ENCODE data around the gene LRMDA.

GRCh38 chr10:75754096-75754831 lies 322.8 kb downstream of the LRMDA start:
- TF ChIP-seq, protein P1, sequence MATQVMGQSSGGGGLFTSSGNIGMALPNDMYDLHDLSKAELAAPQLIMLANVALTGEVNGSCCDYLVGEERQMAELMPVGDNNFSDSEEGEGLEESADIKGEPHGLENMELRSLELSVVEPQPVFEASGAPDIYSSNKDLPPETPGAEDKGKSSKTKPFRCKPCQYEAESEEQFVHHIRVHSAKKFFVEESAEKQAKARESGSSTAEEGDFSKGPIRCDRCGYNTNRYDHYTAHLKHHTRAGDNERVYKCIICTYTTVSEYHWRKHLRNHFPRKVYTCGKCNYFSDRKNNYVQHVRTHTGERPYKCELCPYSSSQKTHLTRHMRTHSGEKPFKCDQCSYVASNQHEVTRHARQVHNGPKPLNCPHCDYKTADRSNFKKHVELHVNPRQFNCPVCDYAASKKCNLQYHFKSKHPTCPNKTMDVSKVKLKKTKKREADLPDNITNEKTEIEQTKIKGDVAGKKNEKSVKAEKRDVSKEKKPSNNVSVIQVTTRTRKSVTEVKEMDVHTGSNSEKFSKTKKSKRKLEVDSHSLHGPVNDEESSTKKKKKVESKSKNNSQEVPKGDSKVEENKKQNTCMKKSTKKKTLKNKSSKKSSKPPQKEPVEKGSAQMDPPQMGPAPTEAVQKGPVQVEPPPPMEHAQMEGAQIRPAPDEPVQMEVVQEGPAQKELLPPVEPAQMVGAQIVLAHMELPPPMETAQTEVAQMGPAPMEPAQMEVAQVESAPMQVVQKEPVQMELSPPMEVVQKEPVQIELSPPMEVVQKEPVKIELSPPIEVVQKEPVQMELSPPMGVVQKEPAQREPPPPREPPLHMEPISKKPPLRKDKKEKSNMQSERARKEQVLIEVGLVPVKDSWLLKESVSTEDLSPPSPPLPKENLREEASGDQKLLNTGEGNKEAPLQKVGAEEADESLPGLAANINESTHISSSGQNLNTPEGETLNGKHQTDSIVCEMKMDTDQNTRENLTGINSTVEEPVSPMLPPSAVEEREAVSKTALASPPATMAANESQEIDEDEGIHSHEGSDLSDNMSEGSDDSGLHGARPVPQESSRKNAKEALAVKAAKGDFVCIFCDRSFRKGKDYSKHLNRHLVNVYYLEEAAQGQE (IDR thresholded peaks at IDR 0.05; ENCODE audit: borderline replicate concordance in 1 of 2, low read depth in 1 of 2, low read length in 2 of 2), result no peak
- TF ChIP-seq, protein P2, sequence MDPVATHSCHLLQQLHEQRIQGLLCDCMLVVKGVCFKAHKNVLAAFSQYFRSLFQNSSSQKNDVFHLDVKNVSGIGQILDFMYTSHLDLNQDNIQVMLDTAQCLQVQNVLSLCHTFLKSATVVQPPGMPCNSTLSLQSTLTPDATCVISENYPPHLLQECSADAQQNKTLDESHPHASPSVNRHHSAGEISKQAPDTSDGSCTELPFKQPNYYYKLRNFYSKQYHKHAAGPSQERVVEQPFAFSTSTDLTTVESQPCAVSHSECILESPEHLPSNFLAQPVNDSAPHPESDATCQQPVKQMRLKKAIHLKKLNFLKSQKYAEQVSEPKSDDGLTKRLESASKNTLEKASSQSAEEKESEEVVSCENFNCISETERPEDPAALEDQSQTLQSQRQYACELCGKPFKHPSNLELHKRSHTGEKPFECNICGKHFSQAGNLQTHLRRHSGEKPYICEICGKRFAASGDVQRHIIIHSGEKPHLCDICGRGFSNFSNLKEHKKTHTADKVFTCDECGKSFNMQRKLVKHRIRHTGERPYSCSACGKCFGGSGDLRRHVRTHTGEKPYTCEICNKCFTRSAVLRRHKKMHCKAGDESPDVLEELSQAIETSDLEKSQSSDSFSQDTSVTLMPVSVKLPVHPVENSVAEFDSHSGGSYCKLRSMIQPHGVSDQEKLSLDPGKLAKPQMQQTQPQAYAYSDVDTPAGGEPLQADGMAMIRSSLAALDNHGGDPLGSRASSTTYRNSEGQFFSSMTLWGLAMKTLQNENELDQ (CRISPR knock-in tag; IDR thresholded peaks at IDR 0.05; ENCODE audit: borderline replicate concordance), result no peak
- TF ChIP-seq, protein P3, sequence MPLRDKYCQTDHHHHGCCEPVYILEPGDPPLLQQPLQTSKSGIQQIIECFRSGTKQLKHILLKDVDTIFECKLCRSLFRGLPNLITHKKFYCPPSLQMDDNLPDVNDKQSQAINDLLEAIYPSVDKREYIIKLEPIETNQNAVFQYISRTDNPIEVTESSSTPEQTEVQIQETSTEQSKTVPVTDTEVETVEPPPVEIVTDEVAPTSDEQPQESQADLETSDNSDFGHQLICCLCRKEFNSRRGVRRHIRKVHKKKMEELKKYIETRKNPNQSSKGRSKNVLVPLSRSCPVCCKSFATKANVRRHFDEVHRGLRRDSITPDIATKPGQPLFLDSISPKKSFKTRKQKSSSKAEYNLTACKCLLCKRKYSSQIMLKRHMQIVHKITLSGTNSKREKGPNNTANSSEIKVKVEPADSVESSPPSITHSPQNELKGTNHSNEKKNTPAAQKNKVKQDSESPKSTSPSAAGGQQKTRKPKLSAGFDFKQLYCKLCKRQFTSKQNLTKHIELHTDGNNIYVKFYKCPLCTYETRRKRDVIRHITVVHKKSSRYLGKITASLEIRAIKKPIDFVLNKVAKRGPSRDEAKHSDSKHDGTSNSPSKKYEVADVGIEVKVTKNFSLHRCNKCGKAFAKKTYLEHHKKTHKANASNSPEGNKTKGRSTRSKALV (CRISPR knock-in tag; IDR thresholded peaks at IDR 0.05), result no peak
- no peak for TF ChIP-seq ZNF3 (CRISPR knock-in tag; IDR thresholded peaks at IDR 0.05)
- TF ChIP-seq TRIM22 (IDR thresholded peaks at IDR 0.05), result no peak
- TF ChIP-seq, protein P4, sequence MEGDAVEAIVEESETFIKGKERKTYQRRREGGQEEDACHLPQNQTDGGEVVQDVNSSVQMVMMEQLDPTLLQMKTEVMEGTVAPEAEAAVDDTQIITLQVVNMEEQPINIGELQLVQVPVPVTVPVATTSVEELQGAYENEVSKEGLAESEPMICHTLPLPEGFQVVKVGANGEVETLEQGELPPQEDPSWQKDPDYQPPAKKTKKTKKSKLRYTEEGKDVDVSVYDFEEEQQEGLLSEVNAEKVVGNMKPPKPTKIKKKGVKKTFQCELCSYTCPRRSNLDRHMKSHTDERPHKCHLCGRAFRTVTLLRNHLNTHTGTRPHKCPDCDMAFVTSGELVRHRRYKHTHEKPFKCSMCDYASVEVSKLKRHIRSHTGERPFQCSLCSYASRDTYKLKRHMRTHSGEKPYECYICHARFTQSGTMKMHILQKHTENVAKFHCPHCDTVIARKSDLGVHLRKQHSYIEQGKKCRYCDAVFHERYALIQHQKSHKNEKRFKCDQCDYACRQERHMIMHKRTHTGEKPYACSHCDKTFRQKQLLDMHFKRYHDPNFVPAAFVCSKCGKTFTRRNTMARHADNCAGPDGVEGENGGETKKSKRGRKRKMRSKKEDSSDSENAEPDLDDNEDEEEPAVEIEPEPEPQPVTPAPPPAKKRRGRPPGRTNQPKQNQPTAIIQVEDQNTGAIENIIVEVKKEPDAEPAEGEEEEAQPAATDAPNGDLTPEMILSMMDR (CRISPR knock-in tag; IDR thresholded peaks at IDR 0.05), result no peak
- no peak for TF ChIP-seq ZSCAN20 (CRISPR knock-in tag; IDR thresholded peaks at IDR 0.05; ENCODE audit: borderline replicate concordance)
- TF ChIP-seq SMC3 (IDR thresholded peaks at IDR 0.05; ENCODE audit: low read length), result no peak

All from HepG2 (cell line).